H1 (cell line): ENCODE measurements around the gene FOXL2. TPM values are rescaled to one million over a fixed set of nuclear protein-coding genes. Genes with fewer than 3 reads are reported as not detected.

ENCODE experiments used
- CTCF ChIA-PET: fragments of 300-600 bp; sonication (Branson Sonifier 250); formaldehyde crosslinking; loops from one replicate; lab custom pipeline; 2021; ENCODE audit not compliant: partially characterized antibody; lab: Charles Lee
- POLR2A ChIA-PET: fragments of 300-600 bp; sonication (Branson Sonifier 250); formaldehyde crosslinking; loops from one replicate; lab custom pipeline; 2021; ENCODE audit warnings: inconsistent platforms; ENCODE audit not compliant: partially characterized antibody; lab: Charles Lee
- DNase-seq, 2 experiments: peaks; one replicate each; pipeline versions ENCODE4 v3.0.0 to v3.0.0-alpha.2; 2010 to 2022; ENCODE audit warnings: low spot score in 2 of 2, low read depth in 1 of 2, mixed read lengths in 1 of 2
- FAIRE-seq: peaks from 2 replicates; lab custom pipeline; 2011; peaks lifted over from hg19 to GRCh38; lab: Jason Lieb, UNC
- H2AFZ ChIP-seq: 2 replicates; pipeline ENCODE4 v1.8.1; 2012; ENCODE audit warnings: low read length, inconsistent platforms
- H2AK5ac ChIP-seq: 2 replicates; pipeline ENCODE4 v1.6.1; 2013; ENCODE audit warnings: low read depth, low read length
- H2BK120ac ChIP-seq: replicated peaks from 2 replicates; pipeline ENCODE3; 2013; ENCODE audit warnings: low read depth, low read length, inconsistent platforms
- H2BK12ac ChIP-seq: 2 replicates; pipeline ENCODE4 v1.6.1; 2013; ENCODE audit warnings: low read depth, low read length
- H2BK15ac ChIP-seq: 2 replicates; pipeline ENCODE4 v1.6.1; 2013; ENCODE audit warnings: low read length
- H2BK20ac ChIP-seq: 2 replicates; pipeline ENCODE4 v1.6.1; 2013; ENCODE audit warnings: low read length
- H2BK5ac ChIP-seq: 2 replicates; pipeline ENCODE4 v1.6.1; 2013; ENCODE audit warnings: low read depth, low read length
- H3K14ac ChIP-seq: 2 replicates; pipeline ENCODE4 v1.6.1; 2013; ENCODE audit warnings: inconsistent platforms; ENCODE audit not compliant: insufficient read length
- H3K18ac ChIP-seq: 2 replicates; pipeline ENCODE4 v1.6.1; 2013; ENCODE audit warnings: low read length; ENCODE audit errors: extremely low read depth
- H3K23ac ChIP-seq: 2 replicates; pipeline ENCODE4 v1.6.1; 2013; ENCODE audit warnings: inconsistent platforms; ENCODE audit not compliant: insufficient read length
- H3K23me2 ChIP-seq: 2 replicates; pipeline ENCODE4 v1.6.1; 2013; ENCODE audit warnings: low read depth, low read length
- H3K27ac ChIP-seq: 2 replicates; pipeline ENCODE4 v1.6.1; 2011; ENCODE audit warnings: low read depth, low read length, inconsistent platforms
- H3K27me3 ChIP-seq, 4 experiments: replicated peaks in 1 of 4; 1 replicate in 1 of 4; 2 replicates in 3 of 4; pipeline versions ENCODE4 v1.6.1 to v1.8.1; 2011 to 2013; ENCODE audit warnings: low read length in 3 of 4, mild to moderate bottlenecking in 3 of 4, inconsistent platforms in 2 of 4, mixed read lengths in 2 of 4, moderate library complexity in 1 of 4; ENCODE audit not compliant: control insufficient read depth in 3 of 4, insufficient read depth in 3 of 4; ENCODE audit errors: extremely low read depth in 1 of 4
- H3K36me3 ChIP-seq, 4 experiments: 2 replicates each; pipeline versions ENCODE4 v1.6.1 to v1.8.1; 2011 to 2013; ENCODE audit warnings: mild to moderate bottlenecking in 4 of 4, low read length in 3 of 4, moderate library complexity in 2 of 4, control low read depth in 1 of 4, inconsistent platforms in 1 of 4; ENCODE audit not compliant: insufficient read depth in 4 of 4, control insufficient read depth in 2 of 4
- H3K4ac ChIP-seq: replicated peaks from 2 replicates; pipeline ENCODE3; 2013; ENCODE audit warnings: low read length, low read depth, mixed read lengths, inconsistent platforms; ENCODE audit not compliant: insufficient read length
- H3K4me1 ChIP-seq, 4 experiments: replicated peaks in 1 of 4; 1 replicate in 1 of 4; 2 replicates in 3 of 4; pipeline versions ENCODE4 v1.6.1 to v1.8.1; 2011 to 2013; ENCODE audit warnings: low read length in 3 of 4, inconsistent platforms in 2 of 4, mixed read lengths in 1 of 4; ENCODE audit not compliant: insufficient read depth in 4 of 4, control insufficient read depth in 3 of 4
- H3K4me2 ChIP-seq, 2 experiments: 2 replicates each; pipeline versions ENCODE4 v1.6.1 to v1.8.1; 2011 to 2013; ENCODE audit warnings: low read depth in 2 of 2, low read length in 2 of 2, control low read depth in 1 of 2, inconsistent platforms in 1 of 2, mild to moderate bottlenecking in 1 of 2; ENCODE audit not compliant: insufficient read depth in 1 of 2
- H3K4me3 ChIP-seq, 4 experiments: fragments of 200-600, 300-600 bp in 1 of 4; sonication (generic), shearing (Covaris generic), sonication (Bioruptor Twin) in 1 of 4; 2 replicates each; pipeline versions ENCODE4 v1.5.1 to v1.8.1; 2011 to 2016; ENCODE audit warnings: low read length in 4 of 4, low read depth in 3 of 4, control low read depth in 2 of 4, inconsistent platforms in 2 of 4, mild to moderate bottlenecking in 2 of 4, mixed read lengths in 1 of 4, moderate library complexity in 1 of 4; ENCODE audit not compliant: insufficient read depth in 2 of 4; ENCODE audit errors: extremely low read depth in 1 of 4
- H3K56ac ChIP-seq: replicated peaks from 2 replicates; pipeline ENCODE3; 2013; ENCODE audit warnings: low read depth, mild to moderate bottlenecking, mixed read lengths, low read length, inconsistent platforms; ENCODE audit not compliant: insufficient read length
- H3K79me1 ChIP-seq: 2 replicates; pipeline ENCODE4 v1.6.1; 2013; ENCODE audit warnings: low read depth, low read length, control low read depth
- H3K79me2 ChIP-seq, 2 experiments: 2 replicates each; pipeline versions ENCODE4 v1.6.1 to v1.8.1; 2012 to 2013; ENCODE audit warnings: low read length in 2 of 2, mild to moderate bottlenecking in 2 of 2, inconsistent platforms in 1 of 2; ENCODE audit not compliant: insufficient read depth in 2 of 2, control insufficient read depth in 1 of 2
- H3K9ac ChIP-seq, 4 experiments: replicated peaks in 1 of 4; 1 replicate in 1 of 4; 2 replicates in 3 of 4; pipeline versions ENCODE4 v1.6.1 to v1.8.1; 2011 to 2013; ENCODE audit warnings: low read depth in 3 of 4, low read length in 3 of 4, control low read depth in 2 of 4, mild to moderate bottlenecking in 2 of 4, moderate library complexity in 2 of 4, inconsistent platforms in 1 of 4; ENCODE audit errors: extremely low read depth in 1 of 4
- H3K9me3 ChIP-seq, 2 experiments: 2 replicates each; pipeline versions ENCODE4 v1.6.1 to v1.8.1; 2012 to 2013; ENCODE audit warnings: mild to moderate bottlenecking in 2 of 2, moderate library complexity in 2 of 2, control low read depth in 1 of 2, inconsistent platforms in 1 of 2, low read depth in 1 of 2, low read length in 1 of 2, mixed read lengths in 1 of 2; ENCODE audit not compliant: insufficient read depth in 2 of 2
- H4K20me1 ChIP-seq, 2 experiments: replicated peaks in 1 of 2; 2 replicates each; pipeline versions ENCODE3 to v1.8.1; 2011 to 2013; ENCODE audit warnings: inconsistent platforms in 2 of 2, low read length in 2 of 2, mild to moderate bottlenecking in 1 of 2; ENCODE audit not compliant: insufficient read depth in 2 of 2, control insufficient read depth in 1 of 2
- H4K5ac ChIP-seq: 2 replicates; pipeline ENCODE4 v1.6.1; 2013; ENCODE audit warnings: low read length, low read depth, mixed read lengths, inconsistent platforms; ENCODE audit not compliant: insufficient read length
- H4K8ac ChIP-seq: 2 replicates; pipeline ENCODE4 v1.8.0; 2013; ENCODE audit warnings: mild to moderate bottlenecking, moderate library complexity, low read length, inconsistent platforms; ENCODE audit not compliant: insufficient read depth; ENCODE audit errors: extremely low read depth
- H4K91ac ChIP-seq: replicated peaks from 2 replicates; pipeline ENCODE3; 2013; ENCODE audit warnings: low read length, mixed read lengths, inconsistent platforms; ENCODE audit not compliant: insufficient read length
- TAF7 ChIP-seq: optimal IDR thresholded peaks from 2 replicates; pipeline ENCODE3; 2011; ENCODE audit warnings: low read depth, mild to moderate bottlenecking, inconsistent platforms, low read length, moderate library complexity, borderline replicate concordance
- TCF12 ChIP-seq: IDR thresholded peaks from 2 replicates; pipeline ENCODE4 v1.6.1; 2011; ENCODE audit warnings: low read depth, mild to moderate bottlenecking, low read length
- whole genome bisulfite sequencing, 2 experiments: shearing (Covaris generic) in 1 of 2; methylation state at CpG; one replicate each; pipeline versions ENCODE4 v1.1.6 to v1.1.7; 2013 to 2015; ENCODE audit warnings: low lambda C conversion rate in 2 of 2, mixed read lengths in 2 of 2, inconsistent platforms in 1 of 2, low coverage in 1 of 2, missing lambda C conversion rate in 1 of 2; ENCODE audit not compliant: insufficient replicate concordance in 2 of 2, insufficient coverage in 1 of 2, insufficient read length in 1 of 2; ENCODE audit errors: extremely low coverage in 1 of 2, missing lambda C conversion rate in 1 of 2; 5-methylcytosine and 5-hydroxymethylcytosine counted together
- polyA plus RNA-seq, 7 experiments: library from polyadenylated mRNA; depleted of rRNA in 3 of 7; stranded (reverse) in 5 of 7; unstranded in 2 of 7; fragments of >200 nt in 5 of 7; fragments of 200-250 nt in 2 of 7; gene quantifications; 1 replicate in 5 of 7; 2 replicates in 1 of 7; 4 replicates in 1 of 7; pipeline versions ENCODE4 v1.2.1 to v1.2.3, GENCODE V29; 2011 to 2013; ENCODE audit warnings: missing spikeins in 2 of 7, mixed read lengths in 2 of 7
- total RNA-seq: library from RNA; stranded (reverse); fragmentation: NEBNext Ultra II Directional; extraction: Animal tissue kit (Norgen Biotek cat#: 25700); gene quantifications from 2 replicates; pipeline ENCODE4 v1.2.1, GENCODE V29; 2021

Gene FOXL2
- total and polyA plus RNA-seq, 2 of the 8 experiments (the other 6 are each of a cell fraction or from before 2014, with no cell fraction given), result 0.59 to 2.4 TPM

DNA sequence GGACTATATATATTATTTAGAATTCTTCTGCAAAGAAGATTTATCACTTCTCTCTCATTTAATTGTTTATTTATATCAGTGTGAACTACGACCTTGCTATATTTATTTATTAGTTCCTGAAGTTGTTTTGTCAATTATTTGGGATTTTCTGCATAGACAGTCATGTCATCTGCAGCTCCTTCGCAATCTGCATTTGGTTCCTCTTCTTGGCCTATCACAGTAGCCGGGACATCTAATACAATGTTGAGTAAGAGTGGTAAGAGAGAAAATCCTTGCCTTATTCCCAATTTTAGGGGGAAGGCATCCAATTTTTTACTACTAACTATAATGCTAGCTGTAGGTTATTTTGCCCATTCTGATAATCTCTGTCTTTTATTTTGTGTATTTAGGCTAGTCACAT, 39.4 kb downstream of the FOXL2 start:
- Histone ChIP-seq H2BK15ac (no peak overlapping the region), H2BK120ac (no peak overlapping the region), H3K56ac (no peak overlapping the region), H2AFZ (no peak overlapping the region)
- DNase-seq (no peak), FAIRE-seq (no peak)
- no peak for TF ChIP-seq TAF7
- no peak for TF ChIP-seq TCF12
- TF ChIP-seq, all 59 proteins: peak for 0
- no peak overlapping the region for H3K9ac ChIP-seq
- no peak overlapping the region for H3K23ac ChIP-seq
- H3K79me2 ChIP-seq, result no peaks in the 10 kb centered on the region
- no peak overlapping the region for H3K18ac ChIP-seq
- H2AK5ac ChIP-seq, result no peak overlapping the region
- no peak overlapping the region for H4K91ac ChIP-seq
- H3K4me2 ChIP-seq, result no peak overlapping the region
- ChIA-PET POLR2A (interaction anchor here (0.6 kb wide), 1 partner anchor 49 kb away, joined by 4 read pairs; no protein-coding TSS in a partner anchor), CTCF (interaction anchor here (0.7 to 2.1 kb wide), 3 partner anchors 16 to 327 kb away, joined by 3 to 5 read pairs (median 5); no protein-coding TSS in a partner anchor)
- H3K36me3 ChIP-seq, result no peaks in the 10 kb centered on the region
- H3K23me2 ChIP-seq, result no peaks in the 10 kb centered on the region
- no peak overlapping the region for H4K5ac ChIP-seq
- no peaks in the 10 kb centered on the region for H3K79me1 ChIP-seq
- H2BK20ac ChIP-seq, result no peak overlapping the region
- WGBS, 2 experiments, result 86% methylated on average over 3 of the region's 3 CpGs; no CpG with 5 or more reads in 1 of the 2 experiments
- no peaks in the 10 kb centered on the region for H3K9me3 ChIP-seq
- H3K4me1 ChIP-seq, result no peaks in the 10 kb centered on the region
- H3K14ac ChIP-seq, result no peak overlapping the region
- no peak overlapping the region for H3K27ac ChIP-seq
- H4K8ac ChIP-seq, result no peak overlapping the region
- H3K4ac ChIP-seq, result no peak overlapping the region
- no peaks in the 10 kb centered on the region for H3K27me3 ChIP-seq
- no peak overlapping the region for H2BK12ac ChIP-seq
- H2BK5ac ChIP-seq, result no peak overlapping the region
- no peak overlapping the region for H3K4me3 ChIP-seq
- H4K20me1 ChIP-seq, result no peaks in the 10 kb centered on the region
